ENCODE data around the gene RIMKLB. TPM values are rescaled to one million over a fixed set of nuclear protein-coding genes. Genes with fewer than 3 reads are reported as not detected.

Gene RIMKLB
- total and polyA plus RNA-seq, 3 donors from 2014 or later = 101 to 141 (median 123) TPM

DNA sequence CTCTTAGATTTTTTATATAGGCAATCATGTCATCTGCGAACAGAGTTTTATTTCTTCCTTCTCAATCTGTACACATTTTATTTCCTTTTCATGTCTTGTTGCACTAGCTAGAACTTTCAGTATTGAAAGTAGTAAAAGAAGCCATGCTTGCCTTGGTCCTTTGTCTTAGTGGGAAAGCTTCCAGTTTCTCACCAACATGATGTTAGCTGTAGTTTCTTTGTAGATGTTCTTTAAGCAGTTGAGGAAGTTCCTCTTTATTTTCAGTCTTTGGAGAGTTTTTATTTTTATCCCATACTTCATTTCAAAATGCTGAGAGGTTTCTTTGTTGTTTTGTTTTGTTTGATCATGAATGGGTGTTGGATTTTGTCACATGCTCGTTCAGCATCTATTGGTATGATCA is 12.7 kb upstream of the RIMKLB start:
- no peaks in the 10 kb centered on the region for H3K9me3 ChIP-seq
- no peak overlapping the region for H3K4me3 ChIP-seq
- no peak for DNase-seq
- TF ChIP-seq, protein P1, sequence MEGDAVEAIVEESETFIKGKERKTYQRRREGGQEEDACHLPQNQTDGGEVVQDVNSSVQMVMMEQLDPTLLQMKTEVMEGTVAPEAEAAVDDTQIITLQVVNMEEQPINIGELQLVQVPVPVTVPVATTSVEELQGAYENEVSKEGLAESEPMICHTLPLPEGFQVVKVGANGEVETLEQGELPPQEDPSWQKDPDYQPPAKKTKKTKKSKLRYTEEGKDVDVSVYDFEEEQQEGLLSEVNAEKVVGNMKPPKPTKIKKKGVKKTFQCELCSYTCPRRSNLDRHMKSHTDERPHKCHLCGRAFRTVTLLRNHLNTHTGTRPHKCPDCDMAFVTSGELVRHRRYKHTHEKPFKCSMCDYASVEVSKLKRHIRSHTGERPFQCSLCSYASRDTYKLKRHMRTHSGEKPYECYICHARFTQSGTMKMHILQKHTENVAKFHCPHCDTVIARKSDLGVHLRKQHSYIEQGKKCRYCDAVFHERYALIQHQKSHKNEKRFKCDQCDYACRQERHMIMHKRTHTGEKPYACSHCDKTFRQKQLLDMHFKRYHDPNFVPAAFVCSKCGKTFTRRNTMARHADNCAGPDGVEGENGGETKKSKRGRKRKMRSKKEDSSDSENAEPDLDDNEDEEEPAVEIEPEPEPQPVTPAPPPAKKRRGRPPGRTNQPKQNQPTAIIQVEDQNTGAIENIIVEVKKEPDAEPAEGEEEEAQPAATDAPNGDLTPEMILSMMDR (IDR thresholded peaks at IDR 0.05) = no peak
- no peak for TF ChIP-seq POLR2A (IDR thresholded peaks at IDR 0.05)
- H3K4me1 ChIP-seq = peaks cover 29% of the 10 kb centered on the region
- no peak overlapping the region for H3K27ac ChIP-seq
- intact Hi-C loops (cut with DNase I; ENCODE audit: low total_unique reads) = no loop called here
- 82 to 89% methylated on average over 2 of the region's 2 CpGs for WGBS, 2 donors
- H3K27me3 ChIP-seq = no peaks in the 10 kb centered on the region
- H3K36me3 ChIP-seq (ENCODE audit: low read depth, missing control alignments) = no peaks in the 10 kb centered on the region

DNA sequence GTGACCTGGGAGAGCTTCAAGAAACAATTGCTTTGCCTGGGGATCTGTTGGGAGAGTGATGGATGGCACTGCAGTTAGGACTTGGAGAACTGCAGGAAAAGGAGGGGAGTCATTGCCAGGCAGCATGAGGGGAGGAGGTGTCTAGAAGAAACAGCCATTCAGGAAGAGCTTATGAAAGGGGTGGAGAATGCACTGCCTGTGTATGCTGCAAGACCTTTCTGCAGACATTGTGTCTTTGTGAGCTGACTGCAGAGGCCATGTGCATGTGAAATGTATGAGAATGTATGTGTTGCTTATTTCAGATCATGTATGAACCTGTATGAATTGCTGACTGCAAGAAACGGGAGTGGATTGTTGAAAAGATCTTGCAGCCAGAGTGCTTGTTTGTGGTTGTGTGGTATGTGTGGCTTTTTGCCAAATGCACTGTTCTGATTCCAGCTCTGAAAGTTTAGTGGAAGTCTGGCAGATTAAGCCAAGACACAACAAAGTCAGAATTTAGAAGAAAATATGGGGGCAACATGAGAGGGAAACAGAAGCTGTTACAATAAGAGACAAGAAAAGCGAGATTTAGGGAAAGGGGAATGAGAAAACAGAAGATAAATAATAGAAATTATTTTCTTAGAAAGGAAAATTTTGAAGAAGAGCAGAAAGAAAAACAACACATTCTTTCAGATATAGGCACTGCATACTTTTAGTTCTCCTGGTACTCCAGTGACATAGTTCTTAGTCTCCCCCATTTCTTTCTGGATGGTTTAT is 9.8 kb upstream of the RIMKLB start:
- peaks cover 19% of the 10 kb centered on the region for H3K4me1 ChIP-seq
- H3K36me3 ChIP-seq (ENCODE audit: low read depth, missing control alignments) = no peaks in the 10 kb centered on the region
- no peak overlapping the region for H3K4me3 ChIP-seq
- peak overlapping the region; percentile 22 to 54 for H3K27ac ChIP-seq
- intact Hi-C loops (cut with DNase I; ENCODE audit: low total_unique reads) = no loop called here
- TF ChIP-seq, protein P1 (IDR thresholded peaks at IDR 0.05) = no peak
- no peak for TF ChIP-seq POLR2A (IDR thresholded peaks at IDR 0.05)
- H3K9me3 ChIP-seq = no peaks in the 10 kb centered on the region
- peak; percentile 86 for DNase-seq
- no peaks in the 10 kb centered on the region for H3K27me3 ChIP-seq
- WGBS, 2 donors = 31 to 33% methylated on average over 2 of the region's 2 CpGs

DNA sequence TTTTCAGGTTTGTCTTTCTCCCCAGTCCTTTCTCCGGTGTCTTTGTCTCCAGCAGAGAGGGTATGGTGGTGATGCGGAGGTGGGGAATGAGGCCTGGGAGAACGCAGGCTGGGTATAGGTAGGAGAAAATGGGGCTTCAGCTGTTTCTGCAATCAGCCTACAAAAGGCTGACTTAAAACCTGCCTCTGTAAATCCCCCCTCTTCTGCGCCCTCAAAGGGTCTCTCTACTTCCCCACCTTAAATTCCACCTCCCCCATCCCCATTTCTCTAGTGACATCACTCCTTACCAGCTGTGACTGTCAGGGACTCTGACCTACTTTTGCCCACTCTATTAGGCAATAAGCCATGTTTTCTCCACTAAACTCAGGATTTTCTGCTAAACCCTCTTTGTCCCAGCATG is 8.1 kb upstream of the RIMKLB start:
- no peak overlapping the region for H3K27ac ChIP-seq
- no peaks in the 10 kb centered on the region for H3K27me3 ChIP-seq
- TF ChIP-seq, protein P1 (IDR thresholded peaks at IDR 0.05) = no peak
- TF ChIP-seq POLR2A (IDR thresholded peaks at IDR 0.05) = no peak
- H3K4me3 ChIP-seq = no peak overlapping the region
- H3K9me3 ChIP-seq = no peaks in the 10 kb centered on the region
- no peaks in the 10 kb centered on the region for H3K36me3 ChIP-seq (ENCODE audit: low read depth, missing control alignments)
- H3K4me1 ChIP-seq = peaks cover 19% of the 10 kb centered on the region
- 90 to 96% methylated on average over 4 of the region's 4 CpGs for WGBS, 2 donors
- intact Hi-C loops (cut with DNase I; ENCODE audit: low total_unique reads) = no loop called here
- DNase-seq = no peak

DNA sequence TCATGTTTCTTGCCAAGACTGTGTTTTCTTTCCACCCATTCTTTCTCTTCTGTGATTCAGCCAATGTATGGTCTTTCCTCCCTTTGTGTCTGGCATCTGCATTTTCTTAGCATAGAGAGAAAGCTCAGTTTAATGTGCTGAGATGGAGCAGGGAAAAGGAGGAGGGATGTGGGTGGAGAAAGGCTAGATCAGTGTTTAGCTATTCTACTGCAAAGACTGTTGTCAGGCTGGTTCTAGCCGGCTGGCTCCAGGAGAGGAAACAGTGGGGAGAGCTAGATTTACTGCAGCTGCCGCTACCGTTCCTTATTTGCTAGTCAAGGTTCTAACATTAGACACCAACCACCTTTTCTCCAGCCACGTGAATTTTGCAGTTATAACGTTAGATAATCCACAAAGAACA is 5.2 kb upstream of the RIMKLB start:
- peak; percentile 67 for DNase-seq
- intact Hi-C loops (cut with DNase I; ENCODE audit: low total_unique reads) = no loop called here
- no peak overlapping the region for H3K4me3 ChIP-seq
- H3K27me3 ChIP-seq = no peaks in the 10 kb centered on the region
- TF ChIP-seq, protein P1 (IDR thresholded peaks at IDR 0.05) = no peak
- no peak for TF ChIP-seq POLR2A (IDR thresholded peaks at IDR 0.05)
- WGBS, 2 donors = 32 to 43% methylated on average over 5 of the region's 5 CpGs
- peak overlapping the region in 1 of 2 donors; percentile 36 for H3K27ac ChIP-seq
- H3K36me3 ChIP-seq (ENCODE audit: low read depth, missing control alignments) = no peaks in the 10 kb centered on the region
- H3K4me1 ChIP-seq = peaks cover 15% of the 10 kb centered on the region
- no peaks in the 10 kb centered on the region for H3K9me3 ChIP-seq

DNA sequence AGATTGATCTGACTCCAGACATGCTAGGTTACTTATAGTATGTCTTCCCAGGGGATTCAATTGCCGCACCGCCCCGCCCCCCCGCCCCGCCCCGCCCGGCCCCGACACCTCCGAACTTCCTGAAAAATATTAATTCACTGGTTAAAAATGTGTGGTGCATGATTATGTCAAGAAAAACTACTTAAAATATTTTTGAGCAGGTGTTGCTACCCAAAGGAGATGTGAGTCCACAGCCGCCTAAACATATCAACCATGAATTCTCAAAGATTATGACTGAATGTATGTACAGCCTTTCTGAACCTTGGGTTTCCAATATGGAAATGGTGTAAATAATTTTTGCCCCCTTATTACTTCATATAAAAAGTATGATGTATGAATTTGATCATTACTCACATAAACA is 2.7 kb upstream of the RIMKLB start:
- Histone ChIP-seq H3K36me3 (ENCODE audit: low read depth, missing control alignments) (no peaks in the 10 kb centered on the region), H3K9me3 (no peaks in the 10 kb centered on the region), H3K4me1 (peaks cover 8% of the 10 kb centered on the region), H3K27me3 (no peaks in the 10 kb centered on the region), H3K27ac (no peak overlapping the region), H3K4me3 (no peak overlapping the region)
- TF ChIP-seq POLR2A (IDR thresholded peaks at IDR 0.05) = no peak
- TF ChIP-seq, protein P1 (IDR thresholded peaks at IDR 0.05) = no peak
- 72 to 79% methylated on average over 10 of the region's 10 CpGs for WGBS, 2 donors
- intact Hi-C loops (cut with DNase I; ENCODE audit: low total_unique reads) = no loop called here
- no peak for DNase-seq

Data from testis (tissue), 3 donors.